GM08714 (cell line): ENCODE data around the gene KIRREL1.

ENCODE experiments used
- H3K4me3 ChIP-seq: fragments of 200-500 bp; sonication (Bioruptor generic); 2 replicates; pipeline ENCODE4 v1.5.1; 2014; ENCODE audit warnings: mild to moderate bottlenecking, low read length, inconsistent platforms
- ZNF274 ChIP-seq: IDR thresholded peaks from 2 replicates; pipeline ENCODE4 v1.6.1; 2012; ENCODE audit warnings: mild to moderate bottlenecking, low read depth, low read length

KIRREL1 gene

GRCh38 chr1:158101455-158101854, 108.0 kb downstream of the KIRREL1 start:
- TF ChIP-seq ZNF274 = no peak
- H3K4me3 ChIP-seq = no peak overlapping the region

GRCh38 chr1:158101927-158102326, 108.5 kb downstream of the KIRREL1 start:
- no peak overlapping the region for H3K4me3 ChIP-seq
- no peak for TF ChIP-seq ZNF274

- no peak for TF ChIP-seq ZNF274
- H3K4me3 ChIP-seq = no peak overlapping the region
These were observed 109.6 kb downstream of the KIRREL1 start for GRCh38 chr1:158102881-158103674.

- H3K4me3 ChIP-seq = no peak overlapping the region
- no peak for TF ChIP-seq ZNF274
These were observed 110.5 kb downstream of the KIRREL1 start for GRCh38 chr1:158103861-158104522.

GRCh38 chr1:158104891-158105290, 111.4 kb downstream of the KIRREL1 start:
- no peak for TF ChIP-seq ZNF274
- no peak overlapping the region for H3K4me3 ChIP-seq

GRCh38 chr1:158105352-158106095, 112.1 kb downstream of the KIRREL1 start:
- no peak for TF ChIP-seq ZNF274
- H3K4me3 ChIP-seq = no peak overlapping the region

- no peak overlapping the region for H3K4me3 ChIP-seq
- TF ChIP-seq ZNF274 = no peak
These were observed 114.5 kb downstream of the KIRREL1 start for GRCh38 chr1:158107916-158108315.

- H3K4me3 ChIP-seq = no peak overlapping the region
These were observed 119.7 kb downstream of the KIRREL1 start for GRCh38 chr1:158112994-158113758.

GRCh38 chr1:158113759-158114127, 120.3 kb downstream of the KIRREL1 start:
- no peak overlapping the region for H3K4me3 ChIP-seq
- no peak for TF ChIP-seq ZNF274

More at GRCh38 chr1:158112994-158113758, 119.7 kb downstream of the KIRREL1 start:
- no peak for TF ChIP-seq ZNF274

- no peak for TF ChIP-seq ZNF274
- no peak overlapping the region for H3K4me3 ChIP-seq
These were observed 121.7 kb downstream of the KIRREL1 start for GRCh38 chr1:158115126-158115525.

GRCh38 chr1:158116311-158117167, 123.1 kb downstream of the KIRREL1 start:
- no peak overlapping the region for H3K4me3 ChIP-seq
- TF ChIP-seq ZNF274 = no peak

GRCh38 chr1:158117854-158118704, 124.6 kb downstream of the KIRREL1 start:
- no peak overlapping the region for H3K4me3 ChIP-seq
- no peak for TF ChIP-seq ZNF274
